ENCODE results near the gene VPS13D. TPM values are rescaled to one million over a fixed set of nuclear protein-coding genes. Genes with fewer than 3 reads are reported as not detected.

Gene VPS13D
- total and polyA plus RNA-seq, 2 of the 4 experiments (the other 2 are of a cell fraction): 9.0 to 16.3 TPM

- no peak overlapping the region for H4K5ac ChIP-seq (ENCODE audit: low read depth, low read length)
- no peak overlapping the region for H3K56ac ChIP-seq (ENCODE audit: extremely low read depth, insufficient read depth, low read length)
- no peak for ATAC-seq (ENCODE audit: low read depth)
- H3K27me3 ChIP-seq (ENCODE audit: control insufficient read depth, insufficient read depth, low read length): no peaks in the 10 kb centered on the region
- WGBS, 2 experiments (ENCODE audit: extremely low coverage in 2 of 2, insufficient read length in 1 of 2): no CpG with 5 or more reads among the region's 2 CpGs
- H4K20me1 ChIP-seq (ENCODE audit: insufficient read depth, low read length): no peaks in the 10 kb centered on the region
- no peaks in the 10 kb centered on the region for H3K9me3 ChIP-seq (ENCODE audit: control insufficient read depth, insufficient read depth, low read length)
- no peak overlapping the region for H3K18ac ChIP-seq (ENCODE audit: low read depth, low read length)
- no peak overlapping the region for H3K27ac ChIP-seq (ENCODE audit: insufficient read depth, low read length)
- H3K9me1 ChIP-seq (ENCODE audit: insufficient read depth, low read length): no peaks in the 10 kb centered on the region
- H3K4ac ChIP-seq (ENCODE audit: low read depth, low read length): no peak overlapping the region
- H3K4me2 ChIP-seq (ENCODE audit: low read depth, low read length): no peak overlapping the region
- no peak overlapping the region for H2BK5ac ChIP-seq (ENCODE audit: low read depth, low read length, poor library complexity, severe bottlenecking)
- no peaks in the 10 kb centered on the region for H3K79me1 ChIP-seq (ENCODE audit: low read depth in 1 of 2, low read length in 2 of 2)
- no peak overlapping the region for H3K23ac ChIP-seq (ENCODE audit: low read depth, low read length)
- H4K91ac ChIP-seq (ENCODE audit: insufficient read depth, low read depth, low read length): no peak overlapping the region
- H4K8ac ChIP-seq (ENCODE audit: low read depth in 2 of 2, low read length in 2 of 2): no peak overlapping the region
- dilution Hi-C loops (cut with HindIII; ENCODE audit: low sequenced_read_pairs, unreplicated experiment): no loop called here
- in situ Hi-C loops (cut with MboI; ENCODE audit: low sequenced_read_pairs): no loop called here
- H2BK120ac ChIP-seq (ENCODE audit: low read depth, low read length): no peak overlapping the region
- no peak overlapping the region for H2BK15ac ChIP-seq (ENCODE audit: low read depth, low read length)
- no peak overlapping the region for H3K14ac ChIP-seq (replicated peaks; ENCODE audit: low read depth, low read length)
- H3K4me3 ChIP-seq (ENCODE audit: insufficient read depth, low read depth, low read length): no peak overlapping the region
- no TSS peak for BruUV-seq (replicated peaks)
- H3K36me3 ChIP-seq (ENCODE audit: control insufficient read depth, insufficient read depth, low read length): peaks cover 38% of the 10 kb centered on the region
- H3K4me1 ChIP-seq (ENCODE audit: control insufficient read depth, insufficient read depth, low read length): no peaks in the 10 kb centered on the region
- H2AK9ac ChIP-seq (replicated peaks; ENCODE audit: low read depth, low read length, poor library complexity): no peak overlapping the region
- H2AFZ ChIP-seq (replicated peaks; ENCODE audit: low read length, poor library complexity): no peak overlapping the region
- ChIA-PET POLR2A (ENCODE audit: unreplicated experiment) (no interaction called here), CTCF (no interaction called here)
- intact Hi-C loops (cut with micrococcal nuclease): no loop called here
- no peak for DNase-seq
- no peak overlapping the region for H2AK5ac ChIP-seq (ENCODE audit: low read depth, low read length)
- TF ChIP-seq CHD1 (IDR thresholded peaks at IDR 0.05; ENCODE audit: low read depth, low read length) (no peak), MAZ (IDR thresholded peaks at IDR 0.05; ENCODE audit: borderline replicate concordance, low read depth, low read length) (no peak), RAD21 (IDR thresholded peaks at IDR 0.05; ENCODE audit: low read length) (no peak), POLR2A (IDR thresholded peaks at IDR 0.05; ENCODE audit: low read depth, low read length) (no peak), CEBPB (IDR thresholded peaks at IDR 0.05; ENCODE audit: low read depth, low read length) (no peak), ELK1 (IDR thresholded peaks at IDR 0.05; ENCODE audit: borderline replicate concordance, low read depth, low read length) (no peak)
- H2BK20ac ChIP-seq (ENCODE audit: low read depth, low read length): no peak overlapping the region
- H3K9ac ChIP-seq (ENCODE audit: low read depth, low read length): no peak overlapping the region
Observed at GRCh38 chr1:12320486-12320885, 90.7 kb downstream of the VPS13D start.
